H9 (cell line): ENCODE results near the gene KRTAP10-9. TPM values are rescaled to one million over a fixed set of nuclear protein-coding genes. Genes with fewer than 3 reads are reported as not detected.

Experiments
- DNase-seq: peaks from one replicate; pipeline ENCODE4 v3.0.0-alpha.2; 2017
- H2AFZ ChIP-seq: one replicate; pipeline ENCODE4 v1.6.1; 2013; ENCODE audit warnings: mild to moderate bottlenecking, low read length, control low read depth, moderate library complexity
- H2AK5ac ChIP-seq: 2 replicates; pipeline ENCODE4 v1.6.1; 2013; ENCODE audit warnings: low read length, control low read depth, mixed read lengths; ENCODE audit not compliant: insufficient read length
- H2BK120ac ChIP-seq: one replicate; pipeline ENCODE4 v1.6.1; 2013; ENCODE audit warnings: low read depth, mild to moderate bottlenecking, low read length, control low read depth, inconsistent platforms; ENCODE audit not compliant: poor library complexity, severe bottlenecking
- H2BK12ac ChIP-seq: 2 replicates; pipeline ENCODE4 v1.6.1; 2013; ENCODE audit warnings: low read length, control low read depth, mixed read lengths, low read depth; ENCODE audit not compliant: insufficient read length
- H2BK15ac ChIP-seq: 2 replicates; pipeline ENCODE4 v1.6.1; 2013; ENCODE audit warnings: low read depth, low read length, control low read depth
- H2BK20ac ChIP-seq: one replicate; pipeline ENCODE4 v1.6.1; 2013; ENCODE audit warnings: low read depth, mild to moderate bottlenecking, low read length, control low read depth, inconsistent platforms; ENCODE audit not compliant: poor library complexity, severe bottlenecking
- H2BK5ac ChIP-seq: 2 replicates; pipeline ENCODE4 v1.6.1; 2013; ENCODE audit warnings: low read length, control low read depth, mixed read lengths; ENCODE audit not compliant: insufficient read length
- H3K14ac ChIP-seq: 2 replicates; pipeline ENCODE4 v1.6.1; 2013; ENCODE audit warnings: low read length, control low read depth; ENCODE audit not compliant: insufficient read depth
- H3K18ac ChIP-seq: 2 replicates; pipeline ENCODE4 v1.6.1; 2013; ENCODE audit warnings: low read depth, mild to moderate bottlenecking, mixed read lengths, low read length, control low read depth; ENCODE audit not compliant: insufficient read length
- H3K23ac ChIP-seq: 2 replicates; pipeline ENCODE4 v1.6.1; 2013; ENCODE audit warnings: low read length, control low read depth, mixed read lengths, low read depth; ENCODE audit not compliant: insufficient read length
- H3K23me2 ChIP-seq: 2 replicates; pipeline ENCODE4 v1.6.1; 2013; ENCODE audit warnings: low read depth, mild to moderate bottlenecking, mixed read lengths, low read length, control low read depth; ENCODE audit not compliant: insufficient read length, poor library complexity, severe bottlenecking
- H3K27ac ChIP-seq: 2 replicates; pipeline ENCODE4 v1.5.1; 2013; ENCODE audit warnings: low read length, control low read depth, mixed read lengths, low read depth; ENCODE audit not compliant: insufficient read length
- H3K27me3 ChIP-seq: 2 replicates; pipeline ENCODE4 v1.6.1; 2013; ENCODE audit warnings: low read length, control low read depth, inconsistent platforms; ENCODE audit not compliant: insufficient read depth
- H3K4ac ChIP-seq: 2 replicates; pipeline ENCODE4 v1.6.1; 2013; ENCODE audit warnings: low read depth, mild to moderate bottlenecking, control low read depth, inconsistent platforms, low read length, moderate library complexity
- H3K4me1 ChIP-seq: 2 replicates; pipeline ENCODE4 v1.6.1; 2013; ENCODE audit warnings: low read length, control low read depth, inconsistent platforms; ENCODE audit not compliant: insufficient read depth
- H3K4me2 ChIP-seq: 2 replicates; pipeline ENCODE4 v1.6.1; 2013; ENCODE audit warnings: low read length, control low read depth, mixed read lengths; ENCODE audit not compliant: insufficient read length, insufficient read depth
- H3K56ac ChIP-seq: 2 replicates; pipeline ENCODE4 v1.6.1; 2013; ENCODE audit warnings: low read depth, mild to moderate bottlenecking, mixed read lengths, low read length, control low read depth; ENCODE audit not compliant: insufficient read length
- H3K79me1 ChIP-seq: 2 replicates; pipeline ENCODE4 v1.6.1; 2013; ENCODE audit warnings: low read depth, mild to moderate bottlenecking, moderate library complexity, low read length, control low read depth, inconsistent platforms; ENCODE audit not compliant: insufficient read depth, poor library complexity, severe bottlenecking
- H3K79me2 ChIP-seq: 2 replicates; pipeline ENCODE4 v1.6.1; 2013; ENCODE audit warnings: low read length, control low read depth, inconsistent platforms; ENCODE audit not compliant: insufficient read depth
- H3K9ac ChIP-seq: 2 replicates; pipeline ENCODE4 v1.6.1; 2013; ENCODE audit warnings: low read length, control low read depth, mixed read lengths; ENCODE audit not compliant: insufficient read length; ENCODE audit errors: extremely low read depth
- H3K9me3 ChIP-seq: one replicate; pipeline ENCODE4 v1.6.1; 2013; ENCODE audit warnings: low read depth, low read length, inconsistent platforms; ENCODE audit not compliant: control insufficient read depth
- H3T11ph ChIP-seq: one replicate; pipeline ENCODE4 v1.6.1; 2013; ENCODE audit warnings: mild to moderate bottlenecking, low read length, control low read depth, inconsistent platforms
- H4K20me1 ChIP-seq: one replicate; pipeline ENCODE4 v1.6.1; 2013; ENCODE audit not compliant: control insufficient read depth, insufficient read length, insufficient read depth
- H4K5ac ChIP-seq: 2 replicates; pipeline ENCODE4 v1.6.1; 2013; ENCODE audit warnings: low read depth, mild to moderate bottlenecking, mixed read lengths, low read length, control low read depth; ENCODE audit not compliant: insufficient read length
- H4K8ac ChIP-seq: replicated peaks from 2 replicates; pipeline ENCODE4 v1.6.1; 2013; ENCODE audit warnings: low read length, control low read depth, mixed read lengths, low read depth; ENCODE audit not compliant: insufficient read length
- H4K91ac ChIP-seq: 2 replicates; pipeline ENCODE4 v1.6.1; 2013; ENCODE audit warnings: low read depth, mild to moderate bottlenecking, moderate library complexity, mixed read lengths, low read length, control low read depth; ENCODE audit not compliant: insufficient read length
- H3K27ac Mint-ChIP-seq, 3 experiments: 2 replicates in 2 of 3; 3 replicates in 1 of 3; pipeline ENCODE4 v1.8.0; 2020 to 2021; ENCODE audit warnings: mixed read lengths in 3 of 3, mild to moderate bottlenecking in 1 of 3, moderate library complexity in 1 of 3
- H3K27me3 Mint-ChIP-seq: 2 replicates; pipeline ENCODE4 v1.8.0; 2021; ENCODE audit warnings: low read depth, mild to moderate bottlenecking, moderate library complexity, mixed read lengths
- H3K36me3 Mint-ChIP-seq, 3 experiments: 2 replicates in 2 of 3; 3 replicates in 1 of 3; pipeline ENCODE4 v1.8.0; 2020 to 2021; ENCODE audit warnings: low read depth in 3 of 3, mixed read lengths in 3 of 3; ENCODE audit not compliant: insufficient read depth in 1 of 3
- H3K4me1 Mint-ChIP-seq, 2 experiments: 2 replicates each; pipeline ENCODE4 v1.8.0; 2020; ENCODE audit warnings: mixed read lengths in 2 of 2
- H3K4me3 Mint-ChIP-seq, 2 experiments: 2 replicates in 1 of 2; 3 replicates in 1 of 2; pipeline ENCODE4 v1.8.0; 2020 to 2021; ENCODE audit warnings: mild to moderate bottlenecking in 2 of 2, mixed read lengths in 2 of 2, moderate library complexity in 1 of 2
- H3K9me3 Mint-ChIP-seq, 2 experiments: 2 replicates in 1 of 2; 3 replicates in 1 of 2; pipeline ENCODE4 v1.8.0; 2020; ENCODE audit warnings: mild to moderate bottlenecking in 2 of 2, mixed read lengths in 2 of 2, moderate library complexity in 1 of 2
- WGBS: extraction: QIAGEN DNeasy Blood & Tissue Kit; methylation state at CpG from one replicate; pipeline ENCODE4 v1.1.7; 2013; ENCODE audit warnings: missing lambda C conversion rate, low lambda C conversion rate, mixed read lengths; ENCODE audit not compliant: insufficient read length; ENCODE audit errors: extremely low coverage; 5-methylcytosine and 5-hydroxymethylcytosine counted together
- total RNA-seq: library from RNA; stranded (reverse); gene quantifications from 2 replicates; pipeline ENCODE4 v1.2.1, GENCODE V29; 2021
- TF ChIP-seq, protein P1 (sequence below): fragments of 200-600 bp; sonication (generic); conservative IDR thresholded peaks from 3 replicates; pipeline ENCODE4 v1.8.0; 2021; ENCODE audit warnings: antibody characterized with exemption, mild to moderate bottlenecking

The KRTAP10-9 gene
- total RNA-seq, 1 experiment from 2014 or later: not detected

DNA sequence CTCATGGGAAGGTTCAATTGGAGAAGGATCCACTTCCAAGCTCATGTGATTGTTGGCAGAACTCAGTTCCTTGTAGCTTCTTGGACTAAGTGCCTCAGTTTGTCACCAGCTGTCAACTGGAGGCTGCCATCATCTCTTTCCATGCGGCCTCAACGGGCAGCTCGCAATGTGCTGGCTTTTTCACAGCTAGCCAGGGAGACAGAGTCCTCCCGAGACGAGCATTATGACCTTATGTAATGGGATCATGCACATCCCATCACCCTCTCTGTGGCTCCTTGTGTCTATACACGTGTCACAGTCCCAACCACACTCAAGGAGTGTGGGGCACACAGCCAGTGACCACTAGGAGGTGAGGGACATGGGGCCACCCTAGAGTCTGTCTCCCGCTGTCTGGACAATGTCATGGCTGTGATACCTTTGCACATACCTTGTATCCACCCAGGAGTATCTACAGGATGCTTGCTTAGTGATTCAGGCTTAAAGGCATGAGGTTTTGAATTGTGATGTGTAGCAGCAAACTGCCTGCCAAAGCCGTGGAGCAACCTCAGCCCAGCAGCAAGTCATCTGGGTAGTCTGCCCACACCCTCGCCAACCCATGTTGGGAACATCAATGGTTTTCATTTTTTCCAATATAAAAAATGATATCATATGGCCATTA is 30.7 kb upstream of the KRTAP10-9 start:
- no peak overlapping the region for H3K27ac Mint-ChIP-seq
- peaks cover 0 to 4% (median 0%) of the 10 kb centered on the region in 3 experiments; a peak in 1 of 7 replicates for H3K36me3 Mint-ChIP-seq
- TF ChIP-seq, protein P1, sequence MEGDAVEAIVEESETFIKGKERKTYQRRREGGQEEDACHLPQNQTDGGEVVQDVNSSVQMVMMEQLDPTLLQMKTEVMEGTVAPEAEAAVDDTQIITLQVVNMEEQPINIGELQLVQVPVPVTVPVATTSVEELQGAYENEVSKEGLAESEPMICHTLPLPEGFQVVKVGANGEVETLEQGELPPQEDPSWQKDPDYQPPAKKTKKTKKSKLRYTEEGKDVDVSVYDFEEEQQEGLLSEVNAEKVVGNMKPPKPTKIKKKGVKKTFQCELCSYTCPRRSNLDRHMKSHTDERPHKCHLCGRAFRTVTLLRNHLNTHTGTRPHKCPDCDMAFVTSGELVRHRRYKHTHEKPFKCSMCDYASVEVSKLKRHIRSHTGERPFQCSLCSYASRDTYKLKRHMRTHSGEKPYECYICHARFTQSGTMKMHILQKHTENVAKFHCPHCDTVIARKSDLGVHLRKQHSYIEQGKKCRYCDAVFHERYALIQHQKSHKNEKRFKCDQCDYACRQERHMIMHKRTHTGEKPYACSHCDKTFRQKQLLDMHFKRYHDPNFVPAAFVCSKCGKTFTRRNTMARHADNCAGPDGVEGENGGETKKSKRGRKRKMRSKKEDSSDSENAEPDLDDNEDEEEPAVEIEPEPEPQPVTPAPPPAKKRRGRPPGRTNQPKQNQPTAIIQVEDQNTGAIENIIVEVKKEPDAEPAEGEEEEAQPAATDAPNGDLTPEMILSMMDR: no peak
- no peaks in the 10 kb centered on the region for H3K79me1 ChIP-seq
- H4K5ac ChIP-seq: no peak overlapping the region
- H3K4ac ChIP-seq: no peak overlapping the region; the same call in 1 of the 2 replicates
- no peak overlapping the region for H3K56ac ChIP-seq
- H3K9me3 Mint-ChIP-seq: no peaks in the 10 kb centered on the region; a peak in 2 of 5 replicates
- H3K79me2 ChIP-seq: no peaks in the 10 kb centered on the region
- no peak overlapping the region for H3K27ac ChIP-seq
- no peaks in the 10 kb centered on the region for H4K20me1 ChIP-seq
- no CpG with 5 or more reads among the region's 9 CpGs for WGBS
- no peak overlapping the region for H2AFZ ChIP-seq
- no peaks in the 10 kb centered on the region; the same call in 1 of the 2 replicates for H3K4me1 ChIP-seq
- H3K4me1 Mint-ChIP-seq: peaks cover 50 to 56% of the 10 kb centered on the region in 2 experiments
- H2BK20ac ChIP-seq: no peak overlapping the region
- no peak overlapping the region for H4K8ac ChIP-seq
- no peak overlapping the region for H4K91ac ChIP-seq
- H3K23ac ChIP-seq: no peak overlapping the region
- no peak overlapping the region for H2BK15ac ChIP-seq
- H3T11ph ChIP-seq: no peak overlapping the region
- H3K27me3 Mint-ChIP-seq: no peaks in the 10 kb centered on the region; the same call in none of the 2 replicates
- H2BK120ac ChIP-seq: no peak overlapping the region
- no peak overlapping the region for H2AK5ac ChIP-seq
- no peak overlapping the region for H2BK5ac ChIP-seq
- H3K27me3 ChIP-seq: no peaks in the 10 kb centered on the region
- no peak overlapping the region for H2BK12ac ChIP-seq
- H3K4me3 Mint-ChIP-seq: no peak overlapping the region
- H3K4me2 ChIP-seq: no peak overlapping the region
- no peaks in the 10 kb centered on the region for H3K9me3 ChIP-seq
- no peak overlapping the region for H3K14ac ChIP-seq
- peak; percentile 23 for DNase-seq
- H3K9ac ChIP-seq: no peak overlapping the region
- no peaks in the 10 kb centered on the region for H3K23me2 ChIP-seq
- no peak overlapping the region for H3K18ac ChIP-seq
